HS-27A (cell line): Measurements from ENCODE around the gene RMRP.
A peak's percentile ranks its signal among the peaks of the same experiment; 100 is the strongest.
"Not testable (repeated sequence)": the region's sequence is repeated elsewhere in the genome, so short reads cannot be mapped to it uniquely, and the experiment has no call there.

Source experiments
- DNase-seq: peaks from one replicate; pipeline ENCODE4 v3.0.0-alpha.2; 2012; ENCODE audit warnings: low read depth, missing footprints

The RMRP gene

GRCh38 chr9:35664531-35665470, 7.0 kb upstream of the RMRP start, which contains the start of gene ARHGEF39:
Gene ARHGEF39, minus strand, starts transcription at chr9:35665195. Its CDS starts 26 bp downstream, at chr9:35665169.
- no peak for DNase-seq

DNA sequence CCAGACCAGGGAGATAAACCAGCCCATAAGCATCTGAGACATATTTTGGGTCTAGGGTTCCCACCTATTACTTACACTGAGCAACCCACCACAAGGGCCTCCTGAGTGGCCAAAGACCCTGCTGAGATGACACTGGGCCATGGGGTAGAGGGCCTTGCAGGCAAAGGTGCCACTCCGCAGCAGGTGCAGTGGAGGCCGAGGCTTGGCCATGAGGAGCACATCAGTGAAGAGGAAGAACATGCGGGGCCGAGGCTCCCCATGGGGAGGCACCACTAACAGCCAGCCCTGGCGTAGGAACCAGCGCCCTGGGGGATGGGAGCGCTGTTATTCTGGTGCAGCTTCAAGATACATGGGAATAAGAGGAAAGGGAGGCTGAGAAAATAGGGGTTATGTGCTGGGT, 4.6 kb upstream of the RMRP start:
- no peak for DNase-seq

GRCh38 chr9:35661756-35662350, 4.0 kb upstream of the RMRP start:
- DNase-seq, result no peak

DNA sequence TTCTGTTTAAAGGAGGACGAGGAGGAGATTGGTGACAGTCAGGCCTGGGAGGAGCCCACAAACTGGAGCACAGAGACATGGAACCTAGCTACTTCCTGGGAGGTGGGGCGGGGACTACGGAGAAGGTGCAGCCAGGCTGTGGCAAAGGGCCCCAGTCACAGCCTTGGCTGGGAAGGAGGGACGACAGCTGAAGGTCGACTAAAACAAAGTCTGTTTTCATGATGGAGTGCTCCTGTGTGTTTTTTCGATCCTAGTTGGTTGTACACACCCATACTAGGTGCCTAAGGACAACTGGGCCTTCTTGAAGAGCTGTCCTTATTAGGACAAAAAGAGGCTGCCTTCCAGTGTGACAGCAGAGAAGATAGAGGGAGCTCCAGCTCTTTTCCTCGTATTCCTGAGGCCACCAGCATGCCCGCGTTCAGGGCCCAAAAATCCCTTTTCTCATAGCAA, 3.2 kb upstream of the RMRP start:
- no peak for DNase-seq

GRCh38 chr9:35659340-35659739, 1.5 kb upstream of the RMRP start:
- DNase-seq, result no peak

DNA sequence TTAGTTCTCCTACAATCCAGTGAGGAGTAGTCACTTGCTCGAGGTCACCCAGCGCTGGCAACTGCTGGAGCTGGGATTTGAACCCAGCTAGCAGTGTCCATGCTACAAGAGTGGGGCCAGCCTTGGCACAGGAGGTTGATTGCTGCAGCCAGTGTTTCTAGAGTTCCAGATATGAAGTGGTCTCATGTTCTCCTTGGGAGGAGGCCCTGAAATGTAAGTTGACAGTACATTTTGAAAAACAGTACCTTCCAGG, 1.1 kb upstream of the RMRP start:
- no peak for DNase-seq

DNA sequence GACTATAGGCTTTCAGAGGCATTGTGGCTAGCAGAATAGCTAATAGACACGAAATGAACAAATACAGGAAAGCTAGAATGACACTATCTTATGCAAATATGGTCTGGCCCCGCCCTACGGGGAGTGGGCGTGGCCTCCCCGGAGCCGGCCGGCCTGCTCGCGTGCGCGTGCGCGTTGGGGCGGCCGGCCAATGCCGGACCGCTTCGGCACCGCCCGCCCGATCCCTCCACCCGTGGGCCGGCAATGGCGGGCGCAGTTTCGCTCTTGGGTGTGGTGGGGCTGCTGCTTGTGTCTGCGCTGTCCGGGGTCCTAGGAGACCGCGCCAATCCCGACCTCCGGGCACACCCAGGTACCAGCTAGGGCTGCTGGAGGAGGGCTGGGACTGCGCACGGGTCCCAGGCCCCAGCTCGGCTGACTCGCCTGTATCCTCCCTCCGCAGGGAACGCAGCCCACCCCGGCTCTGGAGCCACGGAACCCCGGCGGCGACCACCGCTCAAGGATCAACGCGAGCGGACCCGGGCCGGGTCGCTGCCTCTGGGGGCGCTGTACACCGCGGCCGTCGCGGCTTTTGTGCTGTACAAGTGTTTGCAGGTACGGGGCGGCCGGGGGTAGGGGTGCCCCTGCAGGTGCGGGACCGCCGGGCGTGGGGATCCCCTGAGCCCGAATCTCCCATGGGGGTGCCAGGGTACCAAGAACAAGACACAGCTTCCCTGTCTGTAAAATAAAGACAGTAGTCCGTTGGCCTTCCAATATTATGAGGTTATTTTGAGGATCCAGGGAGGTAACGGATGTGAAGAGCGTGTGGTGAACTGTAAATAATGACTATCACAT, 533 bp upstream of the RMRP start, which contains the start of gene CCDC107:
Gene CCDC107, plus strand, starts transcription at position 156 of the 831 bp plus-strand sequence. Its CDS starts 88 bp downstream, at position 244.
- DNase-seq, result no peak

GRCh38 chr9:35656831-35657545, 831 bp downstream of the RMRP start:
- no peak for DNase-seq

- no peak for DNase-seq
Observed at GRCh38 chr9:35656348-35656747, 1.5 kb downstream of the RMRP start.

DNA sequence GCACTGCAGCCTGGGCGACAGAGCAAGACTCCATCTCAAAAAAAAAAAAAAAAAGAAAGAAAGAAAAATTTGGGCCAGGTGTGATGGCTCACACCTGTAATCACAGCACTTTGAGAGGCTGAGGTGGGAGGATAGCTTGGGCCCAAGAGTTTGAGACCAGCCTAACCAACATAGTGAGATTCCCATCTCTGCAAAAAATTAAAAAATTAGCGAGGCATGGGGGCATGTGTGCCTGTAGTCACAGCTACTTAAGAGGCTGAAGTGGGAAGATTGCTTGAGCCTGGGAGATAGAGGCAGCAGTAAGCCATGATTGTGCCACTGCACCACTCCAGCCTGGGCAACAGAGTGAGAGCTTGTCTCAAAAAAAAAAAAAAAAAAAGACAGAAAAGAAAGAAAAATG, 4.2 kb downstream of the RMRP start:
- DNase-seq, result no peak

DNA sequence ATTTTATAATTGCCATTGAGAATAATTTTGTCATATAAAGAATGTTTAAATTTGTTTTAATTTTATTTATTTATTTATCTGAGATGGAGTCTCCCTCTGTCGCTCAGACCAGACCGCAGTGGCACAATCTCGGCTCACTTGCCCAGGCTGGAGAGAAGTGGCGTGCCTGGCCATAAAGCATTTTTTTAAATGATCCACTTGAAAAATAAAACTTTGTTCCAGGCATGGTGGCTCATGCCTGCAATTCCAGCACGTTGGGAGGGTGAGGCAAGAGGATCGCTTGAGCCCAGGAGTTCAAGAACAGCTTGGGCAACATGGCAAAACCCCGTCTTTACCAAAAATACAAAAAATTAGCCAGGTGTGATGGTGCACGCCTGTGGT, 5.0 kb downstream of the RMRP start:
- no peak for DNase-seq

- DNase-seq, result no peak
Observed at GRCh38 chr9:35651956-35652828, 5.6 kb downstream of the RMRP start.

- no peak for DNase-seq
Observed at GRCh38 chr9:35650341-35651158, 7.3 kb downstream of the RMRP start, which contains the start of gene SIT1. Gene SIT1, minus strand, starts transcription at chr9:35650931. Its CDS starts 78 bp downstream, at chr9:35650853.

- no peak for DNase-seq
Observed at GRCh38 chr9:35649431-35650340, 8.1 kb downstream of the RMRP start.

DNA sequence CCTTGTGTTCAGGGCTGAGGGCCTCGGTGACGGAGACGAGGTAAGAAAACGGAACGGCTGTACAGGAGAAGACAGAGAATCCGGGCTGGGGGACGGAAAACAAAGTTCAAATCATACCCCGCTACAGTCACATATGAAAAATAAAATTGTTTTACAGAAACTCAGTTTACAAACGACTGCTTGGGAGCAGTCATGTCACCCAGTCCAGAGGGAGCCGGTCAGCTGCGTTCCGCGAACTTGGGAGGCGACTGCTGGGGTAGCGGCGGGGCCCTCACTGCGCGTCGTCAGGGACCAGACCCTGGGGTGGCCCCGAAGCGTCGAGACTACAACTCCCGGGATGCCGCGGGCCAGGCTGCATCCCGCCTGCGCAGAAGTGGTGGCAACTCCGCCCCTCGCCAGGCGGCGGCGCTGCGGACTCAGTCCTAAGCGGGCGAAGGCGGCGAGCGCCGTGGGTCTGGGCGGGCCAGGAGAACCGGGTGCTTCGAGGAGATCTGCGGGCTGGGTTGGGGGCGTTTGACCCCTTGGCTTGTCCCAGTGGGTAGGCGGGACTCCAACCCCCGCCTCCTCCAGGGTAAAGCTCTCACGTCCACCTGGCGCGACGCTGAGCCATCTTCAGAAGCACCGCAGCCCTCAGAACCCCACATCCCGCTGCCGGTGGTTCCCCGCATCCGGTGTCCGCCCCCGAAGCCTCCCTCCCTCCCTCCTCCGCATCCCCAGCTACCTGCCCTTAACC, 11.1 kb downstream of the RMRP start:
- DNase-seq, result peak; percentile 83

DNA sequence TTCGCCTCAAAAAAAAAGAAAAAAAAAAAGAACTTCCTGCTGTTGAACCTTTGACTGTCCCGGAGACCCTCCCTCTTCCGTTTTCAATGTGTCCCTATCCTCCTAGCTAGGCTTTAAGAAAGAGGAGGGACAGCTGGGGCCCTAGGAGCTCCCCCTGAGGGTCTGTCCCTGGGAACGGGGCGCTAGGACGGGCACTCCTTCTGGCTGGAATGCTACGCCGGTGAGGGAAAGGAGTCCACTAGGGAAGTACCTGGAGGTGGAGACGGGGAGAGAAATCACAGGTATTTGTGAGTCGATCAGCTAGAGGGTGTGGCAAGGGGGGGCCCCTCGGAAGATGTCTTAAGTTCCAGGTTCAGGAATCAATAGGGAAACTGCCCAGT, 11.7 kb downstream of the RMRP start:
- no peak for DNase-seq

DNA sequence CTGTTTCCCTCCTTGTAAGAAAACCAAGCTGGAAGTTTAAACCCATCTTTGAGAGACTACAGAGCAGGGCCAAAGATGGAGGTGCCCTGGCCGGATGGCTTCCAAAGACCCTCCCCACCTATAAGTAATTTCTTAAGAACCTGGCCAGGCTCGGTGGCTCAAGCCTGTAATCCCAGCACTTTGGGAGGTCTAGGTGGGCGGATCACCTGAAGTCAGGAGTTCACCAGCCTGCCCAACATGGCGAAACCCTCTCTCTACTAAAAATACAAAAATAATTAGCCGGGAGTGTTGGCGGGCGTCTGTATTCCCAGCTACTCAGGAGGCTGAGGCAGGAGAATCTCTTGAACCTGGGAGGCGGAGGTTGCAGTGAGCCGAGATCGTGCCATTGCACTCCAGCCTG, 12.1 kb downstream of the RMRP start:
- not testable (repeated sequence) for DNase-seq

GRCh38 chr9:35643046-35643445, 14.8 kb downstream of the RMRP start:
- no peak for DNase-seq
